Measurements from ENCODE around the gene ASCL4. TPM values are rescaled to one million over a fixed set of nuclear protein-coding genes. Genes with fewer than 3 reads are reported as not detected.

ASCL4 gene
- total and polyA plus RNA-seq, 2 donors (not counting 1 experiment from before 2014, with no cell fraction given) = not detected

DNA sequence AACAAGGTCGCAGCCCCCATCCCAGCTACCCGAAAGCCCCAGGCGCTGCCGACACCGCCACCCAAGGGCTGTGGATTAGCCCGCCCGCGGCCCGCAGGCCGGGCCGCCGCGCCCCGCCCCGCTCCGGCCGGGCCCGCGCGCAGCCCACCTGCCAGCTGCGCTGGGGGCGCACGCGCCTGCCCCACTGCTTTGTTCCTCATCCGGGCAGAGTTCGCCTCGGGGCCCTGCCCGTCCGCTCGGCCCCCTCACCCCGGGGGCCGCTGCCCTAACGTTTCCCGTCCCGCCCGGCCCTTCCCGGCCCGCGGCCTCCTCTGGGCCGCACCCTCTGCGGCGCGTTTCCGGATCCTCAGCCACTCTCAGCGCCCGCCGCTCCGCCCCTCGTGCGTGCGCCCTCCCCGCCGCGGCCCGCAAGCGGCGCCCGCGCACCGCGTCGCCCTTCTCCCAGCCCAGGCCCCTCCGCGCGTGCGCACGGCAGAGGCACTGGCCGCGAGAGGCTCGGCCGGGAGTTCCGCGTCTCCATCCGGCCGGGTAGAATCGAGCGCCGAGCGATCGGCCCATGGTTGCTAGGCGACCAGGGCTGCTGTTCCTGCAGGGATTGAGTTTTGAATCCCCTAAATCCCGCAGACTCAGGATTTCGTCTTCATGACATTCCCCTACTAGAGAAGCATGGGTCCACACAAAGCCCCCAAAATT lies 13.5 kb upstream of the ASCL4 start, which contains the start of gene PRDM4:
PRDM4 (minus strand) TSS at position 329 of the 693 bp plus-strand sequence. CDS start 622 bp downstream, outside the sequence.
- Histone ChIP-seq H3K4me2 (ENCODE audit: extremely low read depth, insufficient read depth, low read length) (peak within 1 kb of the TSS; percentile 88), H3K27me3 (ENCODE audit: control insufficient read depth, insufficient read depth, low read length) (no peaks in the 10 kb centered on the region), H3K27ac (ENCODE audit: insufficient read depth, low read length) (peak within 1 kb of the TSS; percentile 82), H2AFZ (ENCODE audit: low read length) (peak within 1 kb of the TSS; percentile 96), H3K79me2 (ENCODE audit: control insufficient read depth, insufficient read depth, low read length) (peaks cover 40% of the 10 kb centered on the region), H3K36me3 (ENCODE audit: control insufficient read depth, insufficient read depth, low read length) (peaks cover 3% of the 10 kb centered on the region), H3K4me1 (ENCODE audit: control insufficient read depth, extremely low read depth, insufficient read depth, low read length) (peaks cover 3% of the 10 kb centered on the region), H3K9me3 (ENCODE audit: control insufficient read depth, insufficient read depth, low read depth, low read length) (no peaks in the 10 kb centered on the region), H3K9ac (ENCODE audit: insufficient read depth, low read length) (peak within 1 kb of the TSS; percentile 83), H4K20me1 (ENCODE audit: control insufficient read depth, extremely low read depth, insufficient read depth, low read length) (no peaks in the 10 kb centered on the region), H3K4me3 (replicated peaks in 1 of 4; ENCODE audit: control extremely low read depth in 1 of 4, insufficient read depth in 1 of 4, low read depth in 3 of 4, low read length in 4 of 4) (peak within 1 kb of the TSS; percentile 82 to 93 (median 90))
- no peak for TF ChIP-seq EZH2 (IDR thresholded peaks at IDR 0.05; ENCODE audit: low read length, missing control alignments)
- TF ChIP-seq, protein P1, sequence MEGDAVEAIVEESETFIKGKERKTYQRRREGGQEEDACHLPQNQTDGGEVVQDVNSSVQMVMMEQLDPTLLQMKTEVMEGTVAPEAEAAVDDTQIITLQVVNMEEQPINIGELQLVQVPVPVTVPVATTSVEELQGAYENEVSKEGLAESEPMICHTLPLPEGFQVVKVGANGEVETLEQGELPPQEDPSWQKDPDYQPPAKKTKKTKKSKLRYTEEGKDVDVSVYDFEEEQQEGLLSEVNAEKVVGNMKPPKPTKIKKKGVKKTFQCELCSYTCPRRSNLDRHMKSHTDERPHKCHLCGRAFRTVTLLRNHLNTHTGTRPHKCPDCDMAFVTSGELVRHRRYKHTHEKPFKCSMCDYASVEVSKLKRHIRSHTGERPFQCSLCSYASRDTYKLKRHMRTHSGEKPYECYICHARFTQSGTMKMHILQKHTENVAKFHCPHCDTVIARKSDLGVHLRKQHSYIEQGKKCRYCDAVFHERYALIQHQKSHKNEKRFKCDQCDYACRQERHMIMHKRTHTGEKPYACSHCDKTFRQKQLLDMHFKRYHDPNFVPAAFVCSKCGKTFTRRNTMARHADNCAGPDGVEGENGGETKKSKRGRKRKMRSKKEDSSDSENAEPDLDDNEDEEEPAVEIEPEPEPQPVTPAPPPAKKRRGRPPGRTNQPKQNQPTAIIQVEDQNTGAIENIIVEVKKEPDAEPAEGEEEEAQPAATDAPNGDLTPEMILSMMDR (conservative IDR thresholded peaks at IDR 0.05 in 1 of 2, IDR thresholded peaks at IDR 0.05 in 1 of 2; ENCODE audit: low read depth in 1 of 2, low read length in 2 of 2) = no peak
- DNase-seq (ENCODE audit: low read depth in 2 of 2) = peak; percentile 92 to 94

DNA sequence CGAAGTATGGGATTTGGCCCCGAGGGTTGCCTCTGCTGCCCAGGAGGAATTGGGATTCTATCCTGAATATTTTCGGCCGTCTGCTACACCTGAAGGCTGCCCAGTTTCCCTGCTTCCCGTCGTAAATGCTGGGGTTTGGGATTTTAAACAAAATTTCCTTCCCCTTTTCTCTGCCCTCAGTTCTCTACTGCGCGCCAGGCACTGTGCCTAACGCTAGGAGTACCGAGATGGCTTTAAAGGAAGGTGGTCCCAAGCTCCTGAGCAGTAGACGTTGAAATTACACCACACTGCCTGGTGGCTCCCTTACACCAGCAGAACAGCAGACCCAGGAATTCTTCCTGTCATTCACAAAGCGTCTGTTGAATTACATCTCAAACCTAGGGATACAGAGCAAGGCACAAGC lies 13.0 kb upstream of the ASCL4 start:
- H3K36me3 ChIP-seq (ENCODE audit: control insufficient read depth, insufficient read depth, low read length) = peaks cover 3% of the 10 kb centered on the region
- H3K4me3 ChIP-seq (replicated peaks in 1 of 4; ENCODE audit: control extremely low read depth in 1 of 4, insufficient read depth in 1 of 4, low read depth in 3 of 4, low read length in 4 of 4) = peak overlapping the region; percentile 45 to 89 (median 78)
- H3K27ac ChIP-seq (ENCODE audit: insufficient read depth, low read length) = peak overlapping the region; percentile 43

DNA sequence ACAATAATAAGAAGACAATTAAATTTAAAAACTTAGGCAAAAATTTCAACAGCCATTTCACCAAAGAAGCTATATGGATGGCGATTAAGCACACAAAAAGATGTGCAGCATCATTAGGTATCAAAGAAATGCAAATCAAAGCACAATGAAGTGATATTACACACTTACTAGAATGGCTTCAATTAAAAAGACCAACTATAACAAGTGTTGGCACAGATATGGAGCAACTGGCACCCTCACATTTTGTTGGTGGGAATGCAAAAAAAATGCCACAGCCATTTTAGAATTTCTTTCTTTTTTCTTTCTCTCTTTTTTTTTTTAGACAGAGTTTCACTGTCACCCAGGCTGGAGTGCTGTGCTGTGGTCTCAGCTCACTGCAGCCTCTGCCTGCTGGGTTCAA lies 11.6 kb upstream of the ASCL4 start:
- no peak overlapping the region for H3K4me2 ChIP-seq (ENCODE audit: extremely low read depth, insufficient read depth, low read length)
- H3K9me3 ChIP-seq (ENCODE audit: control insufficient read depth, insufficient read depth, low read depth, low read length) = no peaks in the 10 kb centered on the region
- peaks cover 3% of the 10 kb centered on the region for H3K4me1 ChIP-seq (ENCODE audit: control insufficient read depth, extremely low read depth, insufficient read depth, low read length)
- no peak for TF ChIP-seq EZH2 (IDR thresholded peaks at IDR 0.05; ENCODE audit: low read length, missing control alignments)
- TF ChIP-seq, protein P1 (conservative IDR thresholded peaks at IDR 0.05 in 1 of 2, IDR thresholded peaks at IDR 0.05 in 1 of 2; ENCODE audit: low read depth in 1 of 2, low read length in 2 of 2) = no peak
- DNase-seq (ENCODE audit: low read depth in 2 of 2) = no peak
- no peak overlapping the region for H2AFZ ChIP-seq (ENCODE audit: low read length)
- H3K27ac ChIP-seq (ENCODE audit: insufficient read depth, low read length) = no peak overlapping the region
- H3K36me3 ChIP-seq (ENCODE audit: control insufficient read depth, insufficient read depth, low read length) = peaks cover 3% of the 10 kb centered on the region
- no peak overlapping the region for H3K9ac ChIP-seq (ENCODE audit: insufficient read depth, low read length)
- no peaks in the 10 kb centered on the region for H3K27me3 ChIP-seq (ENCODE audit: control insufficient read depth, insufficient read depth, low read length)
- H4K20me1 ChIP-seq (ENCODE audit: control insufficient read depth, extremely low read depth, insufficient read depth, low read length) = no peaks in the 10 kb centered on the region
- no peak overlapping the region for H3K4me3 ChIP-seq (replicated peaks in 1 of 4; ENCODE audit: control extremely low read depth in 1 of 4, insufficient read depth in 1 of 4, low read depth in 3 of 4, low read length in 4 of 4)
- H3K79me2 ChIP-seq (ENCODE audit: control insufficient read depth, insufficient read depth, low read length) = peaks cover 28% of the 10 kb centered on the region

More for the DNA sequence above, 13.0 kb upstream of the ASCL4 start:
- Histone ChIP-seq H3K9me3 (ENCODE audit: control insufficient read depth, insufficient read depth, low read depth, low read length) (no peaks in the 10 kb centered on the region), H3K9ac (ENCODE audit: insufficient read depth, low read length) (peak overlapping the region; percentile 25), H3K79me2 (ENCODE audit: control insufficient read depth, insufficient read depth, low read length) (peaks cover 40% of the 10 kb centered on the region), H2AFZ (ENCODE audit: low read length) (peak overlapping the region; percentile 96), H3K4me1 (ENCODE audit: control insufficient read depth, extremely low read depth, insufficient read depth, low read length) (peaks cover 3% of the 10 kb centered on the region), H3K27me3 (ENCODE audit: control insufficient read depth, insufficient read depth, low read length) (no peaks in the 10 kb centered on the region), H4K20me1 (ENCODE audit: control insufficient read depth, extremely low read depth, insufficient read depth, low read length) (no peaks in the 10 kb centered on the region), H3K4me2 (ENCODE audit: extremely low read depth, insufficient read depth, low read length) (peak overlapping the region; percentile 79)
- TF ChIP-seq, protein P1 (conservative IDR thresholded peaks at IDR 0.05 in 1 of 2, IDR thresholded peaks at IDR 0.05 in 1 of 2; ENCODE audit: low read depth in 1 of 2, low read length in 2 of 2) = no peak
- no peak for TF ChIP-seq EZH2 (IDR thresholded peaks at IDR 0.05; ENCODE audit: low read length, missing control alignments)
- no peak for DNase-seq (ENCODE audit: low read depth in 2 of 2)
